Lower leg skin (tissue), 3 donors: ENCODE results near the gene CLCN1.

Source experiments
- POLR2A ChIP-seq, 2 donors: fragments of 450-650 bp; IDR thresholded peaks; one replicate each; pipeline ENCODE4 v1.6.1; 2016 to 2017; ENCODE audit warnings: antibody characterized with exemption in 2 of 2, mild to moderate bottlenecking in 1 of 2, moderate library complexity in 1 of 2
- TF ChIP-seq, protein P1 (sequence below), 3 donors: fragments of 450-650 bp; IDR thresholded peaks; one replicate each; pipeline ENCODE4 v1.5.1; 2016; ENCODE audit warnings: antibody characterized with exemption in 3 of 3, mild to moderate bottlenecking in 3 of 3, moderate library complexity in 2 of 3

- TF ChIP-seq, protein P1, sequence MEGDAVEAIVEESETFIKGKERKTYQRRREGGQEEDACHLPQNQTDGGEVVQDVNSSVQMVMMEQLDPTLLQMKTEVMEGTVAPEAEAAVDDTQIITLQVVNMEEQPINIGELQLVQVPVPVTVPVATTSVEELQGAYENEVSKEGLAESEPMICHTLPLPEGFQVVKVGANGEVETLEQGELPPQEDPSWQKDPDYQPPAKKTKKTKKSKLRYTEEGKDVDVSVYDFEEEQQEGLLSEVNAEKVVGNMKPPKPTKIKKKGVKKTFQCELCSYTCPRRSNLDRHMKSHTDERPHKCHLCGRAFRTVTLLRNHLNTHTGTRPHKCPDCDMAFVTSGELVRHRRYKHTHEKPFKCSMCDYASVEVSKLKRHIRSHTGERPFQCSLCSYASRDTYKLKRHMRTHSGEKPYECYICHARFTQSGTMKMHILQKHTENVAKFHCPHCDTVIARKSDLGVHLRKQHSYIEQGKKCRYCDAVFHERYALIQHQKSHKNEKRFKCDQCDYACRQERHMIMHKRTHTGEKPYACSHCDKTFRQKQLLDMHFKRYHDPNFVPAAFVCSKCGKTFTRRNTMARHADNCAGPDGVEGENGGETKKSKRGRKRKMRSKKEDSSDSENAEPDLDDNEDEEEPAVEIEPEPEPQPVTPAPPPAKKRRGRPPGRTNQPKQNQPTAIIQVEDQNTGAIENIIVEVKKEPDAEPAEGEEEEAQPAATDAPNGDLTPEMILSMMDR (IDR thresholded peaks at IDR 0.05) = no peak
- no peak for TF ChIP-seq POLR2A (IDR thresholded peaks at IDR 0.05)
Observed at GRCh38 chr7:143352531-143353002, 36.7 kb downstream of the CLCN1 start.
